HuH-7 (cell line): ENCODE measurements around the gene SRP68.

Experiments
- DNase-seq: peaks from one replicate; pipeline ENCODE4 v3.0.0; 2011; ENCODE audit warnings: low spot score

SRP68 gene

DNA sequence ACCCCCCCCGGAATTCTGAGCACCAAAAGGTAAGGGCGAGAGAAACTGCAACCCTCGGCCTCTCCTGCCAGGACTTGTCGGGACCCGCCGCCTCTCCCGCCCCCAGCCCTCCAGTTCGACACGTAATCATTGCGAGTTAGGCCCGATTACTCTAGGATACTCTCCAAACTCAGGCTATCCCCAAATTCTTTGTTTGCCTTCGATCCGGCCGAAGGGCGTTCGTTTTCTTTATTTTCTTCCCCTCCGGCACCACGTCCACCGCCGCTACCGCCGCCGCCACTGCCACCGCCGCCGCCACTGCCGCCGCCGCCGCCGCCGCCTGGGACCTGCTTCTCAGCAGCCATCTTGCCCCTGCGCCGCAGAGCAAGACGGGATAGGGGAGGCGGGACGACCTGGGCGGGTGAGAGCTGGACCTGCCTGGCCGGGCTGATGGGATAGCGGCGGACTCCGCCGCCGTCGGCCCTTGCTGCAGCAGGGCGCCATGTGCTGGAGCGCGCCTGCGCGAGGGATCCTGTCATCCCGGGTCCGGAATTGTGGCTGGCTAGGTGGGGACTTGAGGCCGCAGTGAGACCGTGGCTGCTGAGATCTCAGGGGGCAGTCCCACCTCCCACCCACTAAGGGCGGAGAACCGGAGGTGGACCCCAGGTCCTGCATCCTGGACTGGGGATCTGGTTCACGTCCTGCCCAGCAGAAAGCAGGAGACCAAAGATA, at the start of gene SRP68:
TSS of gene SRP68 (minus strand) at position 370 of the 711 bp plus-strand sequence. CDS start at position 344, 26 bp downstream.
- peak; percentile 97 for DNase-seq

DNA sequence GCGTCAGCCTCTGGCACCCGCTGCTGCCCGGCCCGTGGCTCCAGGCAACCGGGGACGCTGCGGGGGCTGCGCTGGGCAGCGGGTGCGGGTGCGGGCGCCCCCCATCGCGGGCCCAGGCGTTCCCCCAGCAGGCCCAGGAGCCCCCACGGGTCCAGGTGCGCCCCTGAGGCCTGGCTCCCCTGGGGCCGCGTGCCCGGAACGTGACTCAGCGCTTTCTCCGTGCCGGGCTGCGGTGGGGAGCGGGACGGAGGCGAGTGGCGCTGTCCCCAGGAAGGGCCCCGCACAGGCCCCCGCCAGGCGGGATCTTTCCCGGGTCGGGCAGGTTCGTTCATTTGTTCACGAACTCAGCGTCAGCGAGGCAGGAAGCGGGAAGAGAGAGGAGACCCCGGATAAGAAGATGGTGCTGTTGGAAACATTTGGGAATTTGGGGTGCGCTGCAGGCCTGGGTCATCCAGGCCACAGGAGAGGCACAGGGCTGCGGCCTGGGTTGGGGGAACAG, 49.7 kb upstream of the SRP68 start:
- DNase-seq, result no peak

DNA sequence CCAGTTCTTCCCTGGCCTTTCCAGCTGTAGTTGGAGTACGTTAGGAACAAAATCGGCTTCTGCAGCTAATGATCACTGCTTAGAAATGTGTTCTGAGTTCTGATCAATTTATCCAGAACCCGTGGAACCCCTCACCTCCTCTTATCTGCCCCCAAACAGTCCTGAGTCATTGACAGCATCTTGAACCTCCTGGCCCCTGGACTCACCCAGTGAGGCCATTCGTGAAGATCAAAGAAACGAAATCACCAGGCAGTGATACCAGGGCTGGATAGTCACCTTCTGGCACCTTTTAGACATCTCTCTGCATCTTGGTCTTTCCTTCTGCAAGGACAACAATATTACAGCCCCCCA, 48.3 kb upstream of the SRP68 start:
- no peak for DNase-seq

DNA sequence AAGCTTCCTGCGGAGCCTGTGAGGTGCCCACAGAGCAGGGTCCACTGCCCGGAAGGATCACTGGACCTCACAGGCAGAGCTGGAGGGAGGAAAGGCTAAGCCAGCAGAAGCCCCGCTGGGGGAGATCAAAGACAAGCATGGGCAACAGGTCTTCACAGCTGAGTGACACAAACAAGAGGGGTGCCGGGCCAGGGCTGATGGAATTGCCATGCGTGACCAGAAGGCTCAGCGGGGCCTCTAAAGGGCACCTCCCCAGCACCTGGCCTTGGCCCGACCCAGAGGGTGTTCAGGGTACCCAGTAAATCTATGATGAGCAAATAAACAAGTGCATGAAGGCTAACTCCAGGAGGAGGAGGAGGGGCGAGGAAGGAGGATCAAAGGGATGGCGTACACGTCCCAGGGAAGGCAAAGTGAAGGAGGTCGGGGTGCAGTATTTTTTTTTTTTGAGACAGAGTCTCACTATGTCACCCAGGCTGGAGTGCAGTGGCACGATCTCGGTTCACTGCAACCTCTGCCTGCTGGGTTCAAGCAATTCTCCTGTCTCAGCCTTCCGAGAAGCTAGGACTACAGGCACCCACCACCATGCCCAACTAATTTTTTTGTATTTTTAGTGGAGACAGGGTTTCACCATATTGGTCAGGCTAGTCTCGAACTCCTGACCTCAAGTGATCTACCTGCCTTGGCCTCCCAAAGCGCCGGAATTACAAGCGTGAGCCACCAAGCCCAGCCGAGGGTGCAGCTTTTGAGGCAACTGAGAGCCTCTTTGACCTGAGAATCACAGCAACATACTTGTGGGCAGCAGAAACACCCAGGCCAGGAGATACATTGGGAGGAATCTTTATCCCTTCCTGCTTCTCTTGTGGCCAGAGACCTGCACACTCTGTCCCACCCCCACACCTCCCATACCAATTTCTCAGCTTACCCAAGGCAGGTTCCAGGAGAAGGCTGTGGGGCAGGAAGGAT, 47.4 kb upstream of the SRP68 start:
- no peak for DNase-seq

DNA sequence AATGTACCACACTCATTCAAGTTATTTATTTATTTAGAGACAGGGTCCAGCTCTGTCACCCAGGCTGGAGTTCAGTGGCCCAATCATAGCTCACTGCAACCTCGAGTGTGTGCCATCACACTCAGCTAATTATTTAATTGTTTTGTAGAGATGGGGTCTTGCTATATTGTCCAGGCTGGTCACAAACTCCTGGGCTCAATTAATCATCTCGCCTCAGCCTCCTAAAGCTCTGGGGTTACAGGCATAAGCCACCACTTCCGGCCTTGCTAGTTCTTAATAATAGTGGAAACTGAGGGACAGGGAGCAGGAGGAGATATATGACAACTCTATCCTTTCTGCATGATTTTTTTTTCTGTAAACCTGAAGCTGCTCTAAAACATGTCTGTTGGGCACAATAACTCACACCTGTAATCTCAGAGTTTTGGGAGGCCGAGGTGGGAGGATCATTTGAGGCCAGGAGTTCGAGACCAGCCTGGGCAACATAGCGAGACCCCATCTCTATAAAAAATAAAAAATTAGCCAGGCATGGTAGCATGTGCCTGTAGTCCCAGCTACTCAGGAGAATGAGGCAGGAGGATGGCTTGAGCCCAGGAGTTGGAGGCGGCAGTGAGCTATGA, 42.9 kb upstream of the SRP68 start:
- DNase-seq, result no peak

DNA sequence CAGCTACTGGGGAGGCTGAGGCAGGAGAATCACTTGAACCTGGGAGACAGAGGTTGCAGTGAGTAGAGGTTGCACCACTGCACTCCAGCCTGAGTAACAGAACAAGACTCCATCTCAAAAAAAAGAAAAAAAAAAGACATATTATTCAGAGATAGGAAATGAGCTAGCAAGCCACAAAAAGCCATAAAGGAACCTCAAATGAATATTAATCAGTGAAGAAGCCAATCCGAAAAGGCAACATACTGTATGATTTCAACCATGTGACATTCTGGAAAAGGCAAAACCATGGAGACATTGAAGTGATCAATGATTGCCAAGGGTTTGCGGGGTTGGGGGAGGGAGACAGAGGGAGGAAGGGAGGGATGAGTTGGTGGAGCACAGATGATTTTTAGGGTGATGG, 39.6 kb upstream of the SRP68 start:
- no peak for DNase-seq

DNA sequence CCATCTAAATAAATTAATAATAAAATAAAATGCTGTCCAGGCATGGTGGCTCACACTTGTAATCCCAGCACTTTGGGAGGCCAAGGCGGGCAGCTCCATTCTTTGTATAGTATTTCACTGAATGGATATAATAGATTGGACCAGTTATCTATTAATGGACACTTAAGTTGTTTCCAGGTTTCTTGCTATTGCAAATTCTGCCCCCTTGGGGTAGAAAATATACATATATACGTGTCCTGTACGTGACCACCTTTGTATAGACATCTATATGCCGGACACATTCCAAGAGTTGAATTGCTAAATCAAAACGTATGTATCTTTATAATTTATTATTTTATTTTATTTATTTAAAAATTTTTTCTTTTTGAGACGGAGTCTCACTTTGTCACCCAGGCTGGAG, 35.2 kb upstream of the SRP68 start:
- no peak for DNase-seq

DNA sequence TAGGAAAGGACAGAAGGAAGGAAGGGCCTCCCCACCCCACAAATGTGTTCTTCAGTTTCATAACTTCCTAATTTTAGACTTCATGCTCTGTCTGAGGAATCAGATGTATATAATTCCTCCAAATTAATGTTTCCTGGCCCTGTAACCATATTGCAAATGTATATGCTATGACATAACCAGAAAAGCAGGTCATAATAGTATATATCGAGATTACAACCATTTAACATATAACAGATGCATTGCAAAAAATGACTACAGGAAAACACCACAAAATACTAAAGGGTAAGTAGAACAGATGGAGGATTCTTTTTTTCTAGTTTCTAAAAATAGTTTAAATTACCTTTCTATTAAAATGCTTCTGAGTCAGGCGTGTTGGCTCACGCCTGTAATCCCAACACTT, 34.4 kb upstream of the SRP68 start:
- no peak for DNase-seq

DNA sequence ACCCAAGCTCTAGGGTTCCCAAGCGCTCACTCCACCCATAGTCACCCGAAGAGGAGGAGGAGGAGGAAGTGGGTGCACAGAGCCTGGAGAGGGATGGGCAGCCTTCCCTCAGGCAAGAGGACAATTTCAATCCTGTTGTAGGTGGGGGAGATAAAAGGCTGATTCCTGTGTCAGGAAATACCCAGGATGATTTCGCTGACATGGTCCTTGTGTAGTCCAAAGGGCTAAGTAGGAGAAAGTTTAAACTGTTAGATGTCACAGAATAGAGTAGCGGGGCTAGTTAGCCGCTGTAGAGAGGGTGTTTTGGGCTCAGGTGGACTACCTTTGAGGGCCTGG, 32.5 kb upstream of the SRP68 start:
- DNase-seq, result no peak

DNA sequence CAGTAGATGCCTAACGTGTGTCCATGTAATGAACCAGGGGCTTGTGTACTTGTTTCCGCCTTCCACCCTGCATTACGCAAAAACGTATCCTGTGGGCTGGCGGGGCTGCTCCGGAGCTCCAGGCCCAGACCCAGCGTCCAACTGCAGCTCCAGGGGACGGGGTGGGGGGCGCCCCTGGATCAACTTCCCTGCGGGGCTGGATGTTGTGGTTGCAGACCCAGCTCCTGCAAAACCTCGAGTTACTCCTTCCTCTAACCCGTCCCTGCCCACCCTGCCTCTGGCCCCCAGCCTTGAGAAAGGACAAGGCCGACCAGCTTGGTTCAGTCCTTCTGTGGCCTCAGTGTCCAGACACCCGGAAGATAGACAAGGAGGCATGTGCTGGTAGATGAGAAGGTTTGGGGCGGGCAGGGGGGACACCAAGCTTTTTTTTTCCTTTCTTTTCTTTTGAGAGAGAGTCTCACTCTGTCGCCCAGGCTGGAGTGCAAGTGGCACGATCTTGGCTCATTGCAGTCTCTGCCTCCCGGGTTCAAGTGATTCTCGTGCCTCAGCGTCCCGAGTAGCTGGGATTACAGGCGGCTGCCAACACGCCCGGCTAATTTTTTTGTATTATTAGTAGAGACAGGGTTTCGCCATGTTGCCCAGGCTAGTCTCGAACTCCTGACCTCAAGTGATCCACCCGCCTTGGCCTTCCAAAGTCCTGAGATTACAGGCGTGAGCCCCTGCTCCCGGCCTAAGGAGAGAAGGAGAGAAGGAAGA, 32.0 kb upstream of the SRP68 start:
- no peak for DNase-seq

DNA sequence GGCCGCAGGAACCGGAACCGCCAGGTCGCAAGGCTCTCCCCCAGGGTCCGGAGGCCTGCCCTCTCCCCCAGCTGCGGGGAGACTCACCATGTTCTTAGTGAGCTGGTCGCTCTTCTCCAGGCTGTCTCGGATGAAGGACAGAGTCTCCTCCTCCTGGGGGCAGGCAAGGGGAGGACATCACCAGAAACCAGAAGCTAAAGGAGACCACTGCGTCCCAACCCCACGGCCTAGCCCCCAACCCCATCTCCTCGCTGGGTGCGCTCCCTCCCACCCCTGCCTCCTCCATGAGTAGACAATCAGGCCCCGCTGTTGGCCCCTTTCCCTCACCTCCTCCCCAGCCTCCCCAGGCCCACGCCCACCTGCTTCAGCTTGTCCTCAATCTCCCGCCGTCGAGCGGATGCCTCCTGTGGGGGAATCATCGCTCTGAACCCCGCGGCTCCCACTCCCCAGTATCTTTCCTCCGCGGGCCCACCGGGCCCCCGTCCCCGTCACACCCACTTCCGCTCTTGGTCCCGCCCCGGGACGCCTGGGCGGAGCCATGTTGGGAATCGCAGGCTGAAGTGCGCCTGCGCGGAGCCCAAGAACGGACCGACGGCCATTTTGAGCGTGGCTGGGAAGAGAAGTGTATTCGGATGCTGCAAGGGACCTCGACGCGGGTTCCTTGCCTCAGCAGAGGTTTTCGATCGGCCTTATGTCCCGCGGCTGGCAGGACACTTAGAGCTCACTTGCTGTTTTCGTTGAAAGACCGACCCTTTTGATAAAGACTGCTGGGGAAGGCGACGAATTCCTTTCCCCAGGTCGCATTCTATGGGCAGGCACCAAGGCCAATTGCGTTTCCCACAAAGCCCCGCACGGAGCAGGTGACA, 31.2 kb upstream of the SRP68 start, which contains the start of gene EXOC7:
TSS of gene EXOC7 (minus strand) at position 514 of the 866 bp plus-strand sequence. CDS start at position 419, 95 bp downstream.
- peak; percentile 97 for DNase-seq

DNA sequence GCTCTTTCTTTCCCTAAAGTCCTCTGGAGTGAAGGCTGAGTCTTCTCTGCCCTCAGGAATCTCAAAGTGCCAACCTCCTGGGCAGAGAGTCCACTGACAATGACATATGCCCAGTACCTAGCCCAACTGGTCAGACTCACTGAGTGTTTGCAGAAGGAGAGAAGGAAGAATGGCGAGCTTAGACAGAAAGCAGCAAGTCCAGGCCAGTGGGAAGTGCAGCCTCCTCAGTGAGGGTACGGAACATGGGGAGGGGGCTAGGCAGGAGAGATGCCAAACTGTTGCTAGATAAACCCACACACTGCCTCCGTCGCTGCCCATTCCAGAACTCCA, 30.6 kb upstream of the SRP68 start:
- no peak for DNase-seq

DNA sequence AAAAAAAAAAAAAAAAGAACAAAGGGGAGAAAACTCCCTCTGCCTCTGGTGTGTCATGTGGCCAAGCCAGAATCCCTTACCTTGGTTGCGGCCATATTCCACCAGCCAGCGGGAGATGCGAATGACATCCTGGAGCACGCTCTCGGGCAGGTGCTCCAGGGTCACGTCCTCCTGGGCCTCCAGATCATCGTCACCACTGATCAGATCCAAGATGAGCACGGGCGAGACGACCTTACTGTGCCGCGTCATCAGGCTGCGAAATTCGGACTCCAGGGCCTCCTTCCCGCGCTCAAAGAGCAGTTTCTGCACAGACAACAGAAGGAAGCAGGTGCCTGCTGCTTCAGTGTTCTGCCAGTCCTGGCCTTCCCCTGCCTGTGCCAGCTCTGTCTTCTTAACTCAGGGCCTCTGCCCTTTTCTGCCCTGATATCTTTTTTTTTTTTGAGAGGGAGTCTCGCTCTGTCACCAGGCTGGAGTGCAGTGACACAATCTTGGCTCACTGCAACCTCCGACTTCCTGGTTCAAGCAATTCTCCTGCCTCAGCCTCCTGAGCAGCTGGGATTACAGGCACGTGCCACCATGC, 25.5 kb upstream of the SRP68 start:
- DNase-seq, result no peak

DNA sequence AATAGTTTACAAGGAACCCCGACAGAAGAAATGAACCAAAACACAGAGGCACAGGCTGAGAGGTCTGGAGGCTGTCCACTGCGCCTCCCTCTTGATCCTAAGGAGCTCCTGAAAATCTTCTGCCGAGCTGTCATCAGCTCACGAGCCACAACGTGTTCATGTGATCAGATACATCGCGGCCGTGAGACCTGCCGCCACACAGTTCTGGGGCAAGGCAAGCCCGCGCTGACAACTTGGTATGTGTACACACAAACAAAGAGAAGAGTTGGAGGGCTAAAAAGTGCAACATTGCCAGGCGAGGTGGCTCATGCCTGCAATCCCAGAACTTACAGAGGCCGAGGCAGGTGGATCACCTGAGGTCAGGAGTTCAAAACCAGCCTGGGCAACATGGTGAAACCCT, 23.6 kb upstream of the SRP68 start:
- DNase-seq, result no peak

DNA sequence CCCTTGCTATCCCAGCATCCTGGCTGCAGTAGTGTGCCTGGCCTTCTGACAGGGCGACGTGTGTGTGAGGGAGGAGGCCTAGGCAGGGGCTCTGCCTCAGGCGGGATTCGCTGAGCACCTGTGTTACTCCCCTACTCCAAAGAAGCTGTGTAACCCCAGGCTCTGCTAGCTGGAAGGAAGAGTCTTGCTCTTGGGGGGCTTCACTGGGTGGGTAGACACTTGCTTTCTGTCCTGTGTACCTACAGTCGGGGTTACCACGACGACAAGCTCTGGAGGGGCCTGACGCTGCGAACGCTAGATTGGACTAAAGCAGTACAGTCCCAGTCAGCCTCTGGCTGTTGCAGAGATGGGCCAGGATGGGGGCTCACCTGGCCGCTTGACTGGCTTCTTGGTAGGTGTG, 21.7 kb upstream of the SRP68 start:
- no peak for DNase-seq

DNA sequence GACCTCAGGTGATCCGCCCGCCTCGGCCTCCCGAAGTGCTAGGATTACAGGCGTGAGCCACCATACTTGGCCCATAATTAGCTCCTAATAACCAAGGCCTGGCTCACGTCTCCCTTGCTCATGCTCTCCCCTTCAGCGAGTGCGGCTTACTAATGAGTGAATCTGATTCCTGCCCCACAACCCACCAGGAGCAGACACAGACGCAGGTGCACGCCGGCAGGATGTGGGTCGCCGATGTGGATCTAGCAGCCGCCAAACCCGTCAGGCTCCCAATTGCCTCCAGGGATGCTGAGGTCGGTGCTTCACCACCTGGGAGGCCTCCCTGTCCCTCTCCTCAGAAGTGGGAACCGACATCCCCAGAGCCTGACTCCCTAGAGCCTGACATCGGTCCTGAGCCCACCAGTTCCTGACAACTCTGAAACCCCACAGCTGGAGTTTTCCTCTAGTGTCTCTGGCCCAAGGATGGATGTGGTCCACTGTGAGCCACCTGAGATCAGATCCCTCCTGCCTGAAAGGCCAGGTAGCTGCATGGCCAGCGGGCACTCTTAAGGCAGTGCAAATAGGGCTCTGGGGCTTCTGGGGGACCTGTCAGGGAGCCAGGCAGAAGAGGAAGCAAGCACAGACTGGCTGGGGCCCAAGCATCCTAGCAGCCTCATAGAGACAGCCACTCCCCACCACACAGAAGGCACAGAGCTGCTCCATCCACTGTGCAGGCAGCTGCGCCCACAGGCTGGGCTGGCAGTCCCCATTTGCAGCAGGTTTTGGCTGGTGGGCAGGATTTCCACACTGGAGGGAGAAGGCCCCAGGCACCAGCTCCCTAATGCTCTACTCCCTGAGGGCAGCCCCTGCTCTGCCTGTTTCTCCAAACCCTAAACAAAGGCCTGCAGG, 20.5 kb upstream of the SRP68 start:
- no peak for DNase-seq

DNA sequence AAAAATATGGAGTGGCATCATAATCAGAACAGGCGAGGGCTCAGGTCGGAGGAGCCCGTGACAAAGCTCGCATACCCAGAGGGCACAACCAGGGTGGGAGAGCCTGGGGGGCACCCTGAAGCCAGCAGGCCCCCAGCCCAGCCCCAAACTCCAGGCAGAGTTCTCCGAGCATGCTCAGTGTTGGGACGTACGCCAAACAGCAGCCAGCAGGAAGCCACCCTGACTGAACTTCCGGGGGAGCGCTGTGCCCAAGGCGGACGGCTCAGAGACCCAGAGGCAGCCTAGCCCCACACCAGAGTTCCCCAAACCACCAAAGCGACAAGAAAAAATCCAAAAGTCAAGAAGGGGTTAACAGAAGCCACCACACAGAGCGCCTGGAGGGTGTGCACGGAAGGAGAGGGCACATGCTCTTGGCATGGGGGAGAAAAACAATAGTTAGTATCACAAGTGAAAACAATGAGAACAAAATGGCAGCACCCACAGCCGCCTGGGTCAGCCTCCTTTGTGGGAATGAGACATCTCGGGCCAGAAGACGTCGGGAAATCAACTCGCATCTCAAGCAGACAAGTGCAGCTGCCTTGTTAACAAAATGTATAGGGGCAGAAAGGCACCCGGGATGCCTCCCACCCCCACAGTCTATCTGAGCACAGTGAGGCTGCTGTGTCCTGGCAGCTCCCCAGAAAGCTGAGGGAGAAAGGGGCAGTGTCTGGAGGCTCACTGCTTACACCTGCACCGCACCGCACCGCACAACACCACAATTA, 19.4 kb upstream of the SRP68 start:
- no peak for DNase-seq

DNA sequence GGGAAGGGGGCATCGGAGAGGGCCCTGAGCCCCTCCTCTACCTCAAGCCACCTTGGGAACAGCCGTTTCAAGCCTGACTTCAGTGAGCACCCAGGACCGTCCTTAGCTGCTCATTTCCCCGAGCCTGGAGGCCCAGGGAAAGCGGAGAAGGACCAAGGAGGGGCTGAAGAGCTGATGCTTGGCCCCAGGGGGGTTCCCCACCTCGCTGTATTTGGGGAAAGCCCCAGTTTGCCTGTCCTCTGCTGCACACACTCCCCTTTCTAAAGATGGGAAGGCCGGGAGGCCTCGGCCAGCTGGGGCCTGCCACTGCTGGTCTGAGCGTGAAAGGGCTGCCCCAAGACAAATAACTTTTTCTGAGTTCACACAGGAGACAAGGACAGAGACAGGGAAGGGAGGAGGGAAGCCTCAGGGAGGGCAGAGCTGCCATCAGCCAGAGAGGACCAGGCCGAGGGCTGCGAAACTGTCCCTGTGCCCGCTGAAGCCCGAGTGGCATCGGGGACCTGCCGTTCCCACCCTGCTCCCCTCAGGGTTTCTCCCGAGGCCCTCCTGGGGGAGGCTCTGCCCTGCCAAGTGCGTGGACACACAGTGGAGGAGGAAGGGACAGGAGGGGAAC, 18.3 kb upstream of the SRP68 start:
- DNase-seq, result no peak
